ENCODE data around the gene HNRNPA1.

- TF ChIP-seq CTCF (IDR thresholded peaks at IDR 0.05) (no peak), EZH2 (IDR thresholded peaks at IDR 0.05; ENCODE audit: borderline replicate concordance, insufficient read depth, low read depth, low read length, poor library complexity, severe bottlenecking) (no peak)
Measured at GRCh38 chr12:54257332-54257731, 23.2 kb upstream of the HNRNPA1 start.
